Nephron progenitor cell (in vitro differentiated cells): ENCODE results near the gene OSBPL2.
A peak's percentile ranks its signal among the peaks of the same experiment; 100 is the strongest.

ENCODE experiments used
- DNase-seq: peaks from one replicate; pipeline ENCODE4 v3.0.0; 2021
- H3K27ac Mint-ChIP-seq: 2 replicates; pipeline ENCODE4 v1.8.0; 2021; ENCODE audit warnings: mild to moderate bottlenecking, moderate library complexity, mixed read lengths
- H3K27me3 Mint-ChIP-seq: 2 replicates; pipeline ENCODE4 v1.8.0; 2021; ENCODE audit warnings: mild to moderate bottlenecking, low read depth, mixed read lengths; ENCODE audit not compliant: poor library complexity
- H3K36me3 Mint-ChIP-seq: 2 replicates; pipeline ENCODE4 v1.8.0; 2021; ENCODE audit warnings: low read depth, mixed read lengths
- H3K4me1 Mint-ChIP-seq: 2 replicates; pipeline ENCODE4 v1.8.0; 2021; ENCODE audit warnings: mixed read lengths
- H3K4me3 Mint-ChIP-seq: 2 replicates; pipeline ENCODE4 v1.8.0; 2021; ENCODE audit warnings: mild to moderate bottlenecking, moderate library complexity, mixed read lengths
- H3K9me3 Mint-ChIP-seq: 2 replicates; pipeline ENCODE4 v1.8.0; 2021; ENCODE audit warnings: mild to moderate bottlenecking, moderate library complexity, mixed read lengths
- CTCF ChIP-seq: fragments of 200-600 bp; sonication (generic); IDR thresholded peaks from 2 replicates; pipeline ENCODE4 v1.5.0; 2021; ENCODE audit warnings: antibody characterized with exemption

OSBPL2 gene

GRCh38 chr20:62317167-62317655, 78.9 kb downstream of the OSBPL2 start:
- DNase-seq: no peak
- Mint-ChIP-seq H3K27me3 (no peaks in the 10 kb centered on the region), H3K36me3 (peaks cover 22% of the 10 kb centered on the region), H3K4me3 (no peak overlapping the region), H3K27ac (no peak overlapping the region), H3K4me1 (no peaks in the 10 kb centered on the region), H3K9me3 (peaks cover 4% of the 10 kb centered on the region)
- no peak for TF ChIP-seq CTCF

DNA sequence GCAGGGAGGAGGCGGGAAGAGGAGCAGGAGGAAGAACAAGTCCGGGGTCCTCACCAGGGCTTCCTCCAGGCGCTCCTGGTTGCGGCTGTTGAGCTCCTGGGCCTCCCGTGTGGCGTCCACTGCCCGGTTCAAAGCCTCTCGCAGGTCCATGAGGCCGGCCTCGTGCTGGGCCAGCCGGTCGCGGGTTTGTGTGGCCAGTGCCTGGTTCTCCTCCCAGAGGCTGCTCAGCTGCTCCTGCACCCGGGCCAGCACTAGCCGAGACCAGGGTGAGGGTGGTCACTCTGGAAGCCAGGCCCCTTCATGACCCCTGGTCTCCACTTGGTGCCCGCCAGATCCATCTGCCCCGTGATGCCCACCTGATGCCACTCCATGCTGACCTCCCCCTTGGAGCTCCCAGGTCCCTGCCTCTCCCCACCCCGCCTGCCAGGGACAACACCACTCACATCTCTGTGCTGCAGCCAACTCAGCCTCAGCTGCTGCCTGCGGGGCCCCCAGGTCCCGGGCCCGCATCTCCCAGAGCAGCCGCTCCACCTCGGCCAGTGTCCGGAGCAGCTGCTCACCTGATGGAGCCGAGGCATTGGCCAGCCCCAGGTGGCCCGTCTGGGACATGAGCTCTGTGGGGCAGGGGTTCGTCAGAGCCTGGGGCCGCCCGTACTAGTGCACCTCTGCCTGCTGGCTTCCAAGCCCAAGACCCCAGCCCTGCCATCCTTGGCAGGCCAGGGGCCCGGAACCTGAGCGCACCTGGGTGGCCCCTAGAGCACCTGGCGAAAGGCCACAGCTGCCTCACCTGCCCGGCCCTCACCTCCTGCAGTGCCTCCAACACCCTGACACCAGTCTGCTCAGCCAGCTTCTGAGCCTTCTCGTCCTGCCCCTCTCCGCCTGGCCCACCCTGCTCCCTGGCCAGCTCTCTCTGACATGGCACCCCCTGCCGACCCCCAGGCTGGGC, 80.4 kb downstream of the OSBPL2 start:
- Mint-ChIP-seq H3K9me3 (peaks cover 4% of the 10 kb centered on the region), H3K27me3 (no peaks in the 10 kb centered on the region), H3K4me1 (no peaks in the 10 kb centered on the region), H3K36me3 (peaks cover 22% of the 10 kb centered on the region), H3K4me3 (no peak overlapping the region), H3K27ac (peak overlapping the region; percentile 42)
- TF ChIP-seq CTCF: no peak
- no peak for DNase-seq

GRCh38 chr20:62319346-62319909, 81.1 kb downstream of the OSBPL2 start:
- H3K27ac Mint-ChIP-seq: peak overlapping the region; percentile 42
- DNase-seq: no peak
- H3K36me3 Mint-ChIP-seq: peaks cover 25% of the 10 kb centered on the region
- no peaks in the 10 kb centered on the region for H3K27me3 Mint-ChIP-seq
- TF ChIP-seq CTCF: no peak
- peaks cover 4% of the 10 kb centered on the region for H3K9me3 Mint-ChIP-seq
- H3K4me1 Mint-ChIP-seq: no peaks in the 10 kb centered on the region
- H3K4me3 Mint-ChIP-seq: no peak overlapping the region

GRCh38 chr20:62320581-62321354, 82.4 kb downstream of the OSBPL2 start:
- Mint-ChIP-seq H3K4me1 (no peaks in the 10 kb centered on the region), H3K36me3 (peaks cover 32% of the 10 kb centered on the region), H3K4me3 (no peak overlapping the region), H3K27me3 (peaks cover 3% of the 10 kb centered on the region), H3K9me3 (peaks cover 8% of the 10 kb centered on the region), H3K27ac (peak overlapping the region; percentile 36)
- DNase-seq: peak; percentile 52
- no peak for TF ChIP-seq CTCF

DNA sequence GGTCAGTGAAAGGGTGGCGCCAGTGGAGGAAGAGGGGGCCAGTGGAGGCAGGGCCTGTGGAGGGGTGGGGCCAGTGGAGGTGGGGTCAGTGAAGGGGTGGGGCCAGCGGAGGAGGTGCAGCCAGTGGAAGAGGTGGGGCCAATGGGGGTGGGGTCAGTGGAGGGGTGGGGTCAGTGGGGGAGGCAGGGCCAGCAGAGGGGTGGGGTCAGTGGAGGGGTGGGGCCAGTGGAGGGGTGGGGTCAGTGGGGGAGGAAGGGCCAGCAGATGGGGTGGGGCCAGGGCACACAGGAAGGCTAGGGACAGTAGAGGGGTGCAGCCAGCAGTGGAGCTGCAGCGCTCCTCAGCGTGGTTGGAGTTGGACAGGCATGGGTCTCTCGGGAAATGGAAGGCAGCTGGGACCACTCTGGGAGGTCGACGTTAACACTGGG, 83.2 kb downstream of the OSBPL2 start:
- Mint-ChIP-seq H3K36me3 (peaks cover 40% of the 10 kb centered on the region), H3K27me3 (peaks cover 3% of the 10 kb centered on the region), H3K9me3 (peaks cover 12% of the 10 kb centered on the region), H3K4me3 (no peak overlapping the region), H3K4me1 (no peaks in the 10 kb centered on the region), H3K27ac (no peak overlapping the region)
- no peak for DNase-seq
- TF ChIP-seq CTCF: no peak
